Measurements from ENCODE around the gene HSD17B1. TPM values are rescaled to one million over a fixed set of nuclear protein-coding genes. Genes with fewer than 3 reads are reported as not detected.
"Not testable (repeated sequence)": the region's sequence is repeated elsewhere in the genome, so short reads cannot be mapped to it uniquely, and the experiment has no call there.

The HSD17B1 gene
- total RNA-seq = 1 to 10 TPM in 1 of 2 experiments, under 1 TPM in 1; 0.70 to 1.1 TPM

- DNase-seq; H3K9me3 Mint-ChIP-seq (ENCODE audit: low read depth); H3K36me3 Mint-ChIP-seq; H3K27me3 Mint-ChIP-seq; ATAC-seq: not testable (repeated sequence)
- Mint-ChIP-seq H3K4me1 (peaks cover 30% of the 10 kb centered on the region), H3K27ac (peak within 1 kb of the TSS; percentile 92), H3K4me3 (peak within 1 kb of the TSS; percentile 85)
- CTCF ChIA-PET = interaction anchor here (2.4 kb wide), 1 partner anchor 11 kb away, joined by 6 read pairs; no protein-coding TSS in a partner anchor
These were observed at the start of gene HSD17B1 for GRCh38 chr17:42552736-42553135. HSD17B1 (plus strand) TSS chr17:42552923; CDS start chr17:42552934, 11 bp downstream.

GRCh38 chr17:42502926-42503325 lies 49.8 kb upstream of the HSD17B1 start:
- Mint-ChIP-seq H3K27ac (no peak overlapping the region), H3K4me3 (no peak overlapping the region), H3K36me3 (no peaks in the 10 kb centered on the region), H3K9me3 (ENCODE audit: low read depth) (no peaks in the 10 kb centered on the region), H3K4me1 (no peaks in the 10 kb centered on the region), H3K27me3 (peaks cover 9% of the 10 kb centered on the region)
- CTCF ChIA-PET = no interaction called here
- ATAC-seq (no peak), DNase-seq (no peak)

DNA sequence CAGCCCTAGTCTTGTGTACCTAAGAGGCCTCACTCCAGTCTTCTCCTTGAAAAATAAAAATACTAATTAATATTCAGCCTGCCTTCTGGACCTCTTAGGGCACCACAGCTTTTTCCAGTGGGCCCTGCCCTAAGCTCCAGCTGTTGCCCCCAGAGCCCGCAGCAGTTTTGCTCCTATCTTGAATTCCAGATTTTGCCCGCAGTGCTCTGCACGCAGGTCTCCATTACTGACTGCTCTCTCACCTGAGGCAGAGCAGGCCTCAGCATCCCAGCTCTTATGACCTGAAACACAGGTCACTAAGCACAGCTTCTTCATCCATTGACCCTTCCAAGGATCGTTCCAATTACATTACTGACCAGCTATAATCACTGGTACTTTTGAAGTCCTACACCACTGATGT lies 45.1 kb upstream of the HSD17B1 start:
- peaks cover 24% of the 10 kb centered on the region for H3K27me3 Mint-ChIP-seq
- no peak overlapping the region for H3K4me3 Mint-ChIP-seq
- no peak overlapping the region for H3K27ac Mint-ChIP-seq
- no peaks in the 10 kb centered on the region for H3K36me3 Mint-ChIP-seq
- ATAC-seq = no peak
- no peaks in the 10 kb centered on the region for H3K9me3 Mint-ChIP-seq (ENCODE audit: low read depth)
- no peak for DNase-seq
- CTCF ChIA-PET = interaction anchor here (1.0 to 1.2 kb wide), 2 partner anchors 13 to 104 kb away, joined by 3 read pairs; no protein-coding TSS in a partner anchor
- no peaks in the 10 kb centered on the region for H3K4me1 Mint-ChIP-seq

- H3K36me3 Mint-ChIP-seq = no peaks in the 10 kb centered on the region
- DNase-seq (no peak), ATAC-seq (no peak)
- H3K4me3 Mint-ChIP-seq = no peak overlapping the region
- CTCF ChIA-PET = interaction anchor here (1.2 kb wide), 1 partner anchor 105 kb away, joined by 3 read pairs; no protein-coding TSS in a partner anchor
- peaks cover 26% of the 10 kb centered on the region for H3K27me3 Mint-ChIP-seq
- H3K4me1 Mint-ChIP-seq = no peaks in the 10 kb centered on the region
- no peaks in the 10 kb centered on the region for H3K9me3 Mint-ChIP-seq (ENCODE audit: low read depth)
- no peak overlapping the region for H3K27ac Mint-ChIP-seq
These were observed 44.1 kb upstream of the HSD17B1 start for GRCh38 chr17:42508426-42509165.

DNA sequence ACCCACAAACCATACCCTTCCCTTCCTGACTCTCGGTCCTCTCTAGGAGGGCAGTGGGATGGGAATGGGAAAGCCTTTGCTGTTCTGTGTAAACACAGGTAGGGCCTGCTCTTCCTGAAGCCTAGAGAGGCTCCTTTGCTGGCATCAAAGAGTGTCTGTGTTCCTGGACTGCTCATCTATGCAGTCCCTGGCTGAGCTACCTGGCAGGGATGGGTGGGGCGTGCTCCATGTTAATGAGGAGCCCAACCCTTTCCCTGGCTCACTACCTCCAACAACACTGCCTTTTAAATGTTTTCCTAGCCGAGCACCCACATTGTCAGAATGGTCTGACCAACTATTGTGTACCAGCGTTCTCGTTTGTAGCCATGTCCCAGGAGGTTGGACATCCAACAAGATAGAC lies 43.3 kb upstream of the HSD17B1 start:
- Mint-ChIP-seq H3K9me3 (ENCODE audit: low read depth) (no peaks in the 10 kb centered on the region), H3K27me3 (peaks cover 24% of the 10 kb centered on the region), H3K4me1 (no peaks in the 10 kb centered on the region), H3K27ac (no peak overlapping the region), H3K36me3 (no peaks in the 10 kb centered on the region), H3K4me3 (no peak overlapping the region)
- ATAC-seq = no peak
- CTCF ChIA-PET = no interaction called here
- no peak for DNase-seq

GRCh38 chr17:42509841-42510240 lies 42.9 kb upstream of the HSD17B1 start:
- CTCF ChIA-PET = interaction anchor here (2.5 kb wide), 1 partner anchor 11 kb away, joined by 11 read pairs; no protein-coding TSS in a partner anchor
- no peak overlapping the region for H3K4me3 Mint-ChIP-seq
- no peaks in the 10 kb centered on the region for H3K36me3 Mint-ChIP-seq
- ATAC-seq = no peak
- H3K4me1 Mint-ChIP-seq = no peaks in the 10 kb centered on the region
- H3K27ac Mint-ChIP-seq = no peak overlapping the region
- H3K9me3 Mint-ChIP-seq (ENCODE audit: low read depth) = no peaks in the 10 kb centered on the region
- DNase-seq = no peak
- H3K27me3 Mint-ChIP-seq = peaks cover 24% of the 10 kb centered on the region

GRCh38 chr17:42512246-42512645 lies 40.5 kb upstream of the HSD17B1 start:
- Mint-ChIP-seq H3K27ac (no peak overlapping the region), H3K4me3 (no peak overlapping the region), H3K36me3 (no peaks in the 10 kb centered on the region), H3K4me1 (no peaks in the 10 kb centered on the region), H3K9me3 (ENCODE audit: low read depth) (no peaks in the 10 kb centered on the region), H3K27me3 (peaks cover 24% of the 10 kb centered on the region)
- no peak for DNase-seq
- CTCF ChIA-PET = interaction anchor here (0.5 to 2.5 kb wide), 4 partner anchors 8 to 106 kb away, joined by 3 to 11 read pairs (median 4); no protein-coding TSS in a partner anchor
- ATAC-seq = no peak

GRCh38 chr17:42512733-42513251 lies 39.9 kb upstream of the HSD17B1 start:
- ATAC-seq = no peak
- no peaks in the 10 kb centered on the region for H3K36me3 Mint-ChIP-seq
- H3K27me3 Mint-ChIP-seq = peaks cover 24% of the 10 kb centered on the region
- CTCF ChIA-PET = interaction anchor here (1.0 to 1.3 kb wide), 2 partner anchors 22 to 107 kb away, joined by 3 read pairs; no protein-coding TSS in a partner anchor
- no peaks in the 10 kb centered on the region for H3K4me1 Mint-ChIP-seq
- H3K27ac Mint-ChIP-seq = no peak overlapping the region
- no peak overlapping the region for H3K4me3 Mint-ChIP-seq
- no peaks in the 10 kb centered on the region for H3K9me3 Mint-ChIP-seq (ENCODE audit: low read depth)
- no peak for DNase-seq

GRCh38 chr17:42513686-42514085 lies 39.0 kb upstream of the HSD17B1 start:
- Mint-ChIP-seq H3K36me3 (no peaks in the 10 kb centered on the region), H3K27me3 (peaks cover 22% of the 10 kb centered on the region), H3K4me3 (no peak overlapping the region), H3K4me1 (no peaks in the 10 kb centered on the region), H3K27ac (no peak overlapping the region), H3K9me3 (ENCODE audit: low read depth) (no peaks in the 10 kb centered on the region)
- CTCF ChIA-PET = interaction anchor here (0.5 to 2.7 kb wide), 4 partner anchors 14 to 85 kb away, joined by 3 to 13 read pairs (median 6); no protein-coding TSS in a partner anchor
- DNase-seq (no peak), ATAC-seq (no peak)

DNA sequence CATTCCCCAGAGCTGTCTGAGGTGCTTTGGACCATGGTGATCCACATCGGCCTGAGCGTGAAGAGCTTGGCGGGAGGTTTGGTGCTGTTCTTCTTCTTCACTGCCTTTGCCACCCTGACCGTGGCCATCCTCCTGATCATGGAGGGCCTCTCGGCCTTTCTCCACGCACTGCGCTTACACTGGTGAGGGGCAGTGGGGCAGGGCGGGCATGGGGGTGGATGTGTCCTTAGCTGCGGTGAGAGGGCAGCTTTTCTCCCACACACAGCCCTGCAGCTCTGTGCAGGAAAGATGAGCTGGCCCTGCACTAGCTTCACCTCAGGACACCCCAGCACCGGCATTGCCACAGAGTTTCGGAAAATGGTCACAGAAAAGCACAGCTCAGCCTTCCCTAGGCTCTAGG lies 38.4 kb upstream of the HSD17B1 start:
- Mint-ChIP-seq H3K4me1 (no peaks in the 10 kb centered on the region), H3K9me3 (ENCODE audit: low read depth) (no peaks in the 10 kb centered on the region), H3K27me3 (peaks cover 22% of the 10 kb centered on the region), H3K4me3 (no peak overlapping the region), H3K36me3 (no peaks in the 10 kb centered on the region), H3K27ac (no peak overlapping the region)
- DNase-seq = no peak
- CTCF ChIA-PET = interaction anchor here (0.5 to 2.7 kb wide), 7 partner anchors 8 to 91 kb away, joined by 3 to 13 read pairs (median 4); partner anchors contain the start of gene CAVIN1
- no peak for ATAC-seq

DNA sequence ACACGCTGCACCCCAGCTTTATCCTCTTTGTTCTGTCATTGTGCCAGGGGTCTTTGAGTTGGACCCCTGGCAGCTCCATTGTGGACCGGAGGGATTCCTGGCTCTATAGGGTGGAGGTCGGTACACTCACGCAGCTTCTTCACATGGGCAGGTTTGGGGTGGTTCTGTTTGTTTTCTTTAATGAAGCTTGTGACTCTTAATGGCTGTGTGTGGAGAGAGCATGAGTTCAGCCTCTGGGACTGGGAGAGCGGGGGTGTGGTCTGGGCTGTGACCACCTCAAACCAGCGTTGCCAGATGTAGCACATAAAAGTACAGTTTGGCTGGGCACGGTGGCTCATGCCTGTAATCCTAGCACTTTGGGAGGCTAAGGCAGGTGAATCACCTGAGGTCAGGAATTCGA lies 37.9 kb upstream of the HSD17B1 start:
- ATAC-seq (no peak), DNase-seq (no peak)
- H3K9me3 Mint-ChIP-seq (ENCODE audit: low read depth) = no peaks in the 10 kb centered on the region
- H3K27ac Mint-ChIP-seq = no peak overlapping the region
- H3K4me1 Mint-ChIP-seq = no peaks in the 10 kb centered on the region
- no peak overlapping the region for H3K4me3 Mint-ChIP-seq
- peaks cover 23% of the 10 kb centered on the region for H3K27me3 Mint-ChIP-seq
- CTCF ChIA-PET = interaction anchor here (0.9 to 2.7 kb wide), 6 partner anchors 9 to 92 kb away, joined by 3 to 13 read pairs (median 4); partner anchors contain the start of gene CAVIN1
- H3K36me3 Mint-ChIP-seq = no peaks in the 10 kb centered on the region

- peak; percentile 91 for ATAC-seq
These were observed 35.2 kb upstream of the HSD17B1 start for GRCh38 chr17:42517516-42517915.

DNA sequence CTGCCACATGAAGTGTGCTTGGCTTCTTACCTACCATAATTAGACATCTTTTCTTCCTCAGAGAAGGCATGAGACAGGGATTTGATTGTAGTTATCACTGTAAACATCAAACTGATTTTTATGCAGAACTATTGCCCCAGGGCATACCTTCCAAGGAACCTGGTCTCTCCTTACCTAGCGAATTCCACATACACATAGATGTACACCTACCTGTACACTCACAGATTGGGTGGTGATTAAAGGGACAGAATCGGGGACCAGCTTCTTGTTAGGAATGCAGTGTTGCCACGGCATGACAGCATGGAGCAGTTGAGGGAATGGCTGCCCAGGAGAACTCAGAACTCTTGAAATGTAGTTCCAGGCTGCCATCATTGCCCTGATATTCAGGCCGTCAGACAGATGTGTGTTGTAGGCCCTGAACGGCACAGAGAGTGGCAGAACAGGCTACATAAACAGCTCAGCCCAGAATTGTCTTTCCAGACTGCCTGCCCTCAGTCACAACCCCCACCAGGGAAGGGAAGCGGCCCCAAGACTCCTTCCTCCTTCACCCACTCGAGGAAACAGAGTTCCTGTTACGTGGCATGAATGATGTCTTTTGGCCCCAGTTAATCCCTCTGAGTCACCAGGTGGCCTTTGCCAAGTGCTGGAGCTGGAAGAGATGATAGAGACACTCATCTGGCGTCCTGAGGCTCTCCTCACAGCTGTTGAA lies 34.5 kb upstream of the HSD17B1 start:
- CTCF ChIA-PET = interaction anchor here (0.5 to 4.8 kb wide), 36 partner anchors 9 to 330 kb away, joined by 3 to 26 read pairs (median 4); partner anchors contain the start of genes CAVIN1 and NAGLU
- Mint-ChIP-seq H3K9me3 (ENCODE audit: low read depth) (no peaks in the 10 kb centered on the region), H3K4me1 (peaks cover 2% of the 10 kb centered on the region), H3K36me3 (no peaks in the 10 kb centered on the region), H3K27ac (no peak overlapping the region), H3K27me3 (peaks cover 36% of the 10 kb centered on the region), H3K4me3 (no peak overlapping the region)
- DNase-seq (no peak), ATAC-seq (no peak)

More at GRCh38 chr17:42517516-42517915, 35.2 kb upstream of the HSD17B1 start:
- peak; percentile 85 for DNase-seq
- Mint-ChIP-seq H3K27me3 (peaks cover 31% of the 10 kb centered on the region), H3K36me3 (no peaks in the 10 kb centered on the region), H3K27ac (no peak overlapping the region), H3K4me3 (no peak overlapping the region), H3K4me1 (no peaks in the 10 kb centered on the region), H3K9me3 (ENCODE audit: low read depth) (no peaks in the 10 kb centered on the region)
- CTCF ChIA-PET = interaction anchor here (0.5 to 4.8 kb wide), 35 partner anchors 10 to 329 kb away, joined by 3 to 26 read pairs (median 5); partner anchors contain the start of genes CAVIN1 and NAGLU
